GM20000 (cell line): ENCODE measurements around the gene MYDGF.

ENCODE experiments used
- DNase-seq: peaks from one replicate; pipeline ENCODE4 v3.0.0; 2012; ENCODE audit warnings: low spot score
- CTCF ChIP-seq: IDR thresholded peaks from 2 replicates; pipeline ENCODE4 v1.5.1; 2012; ENCODE audit warnings: mild to moderate bottlenecking, control low read depth; ENCODE audit errors: extremely low read depth, missing control alignments

Gene MYDGF

GRCh38 chr19:4638828-4639530, 31.2 kb downstream of the MYDGF start, which contains the start of gene TNFAIP8L1:
TNFAIP8L1 (plus strand) TSS chr19:4639516; CDS start chr19:4651870, 12,354 bp downstream.
- DNase-seq, result peak; percentile 100
- no peak for TF ChIP-seq CTCF

- TF ChIP-seq CTCF, result no peak
These were observed 31.8 kb downstream of the MYDGF start for GRCh38 chr19:4638317-4638716.

GRCh38 chr19:4636761-4637160, 33.4 kb downstream of the MYDGF start:
- no peak for DNase-seq
- no peak for TF ChIP-seq CTCF

More at GRCh38 chr19:4638317-4638716, 31.8 kb downstream of the MYDGF start:
- DNase-seq, result no peak

GRCh38 chr19:4636151-4636717, 33.9 kb downstream of the MYDGF start:
- DNase-seq, result peak; percentile 85
- TF ChIP-seq CTCF, result peak; percentile 88

- TF ChIP-seq CTCF, result no peak
- no peak for DNase-seq
These were observed 34.4 kb downstream of the MYDGF start for GRCh38 chr19:4635754-4636116.

- peak; percentile 83 for TF ChIP-seq CTCF
- DNase-seq, result peak; percentile 71
These were observed 36.8 kb downstream of the MYDGF start for GRCh38 chr19:4633140-4633967.

- peak; percentile 33 for TF ChIP-seq CTCF
- no peak for DNase-seq
These were observed 45.3 kb downstream of the MYDGF start for GRCh38 chr19:4624733-4625362.
